Amniotic stem cell (primary cell): ENCODE data around the gene MON1A.

ENCODE experiments used
- DNase-seq: peaks from one replicate; lab custom pipeline; 2025; lab: John Stamatoyannopoulos, UW

Gene MON1A

DNA sequence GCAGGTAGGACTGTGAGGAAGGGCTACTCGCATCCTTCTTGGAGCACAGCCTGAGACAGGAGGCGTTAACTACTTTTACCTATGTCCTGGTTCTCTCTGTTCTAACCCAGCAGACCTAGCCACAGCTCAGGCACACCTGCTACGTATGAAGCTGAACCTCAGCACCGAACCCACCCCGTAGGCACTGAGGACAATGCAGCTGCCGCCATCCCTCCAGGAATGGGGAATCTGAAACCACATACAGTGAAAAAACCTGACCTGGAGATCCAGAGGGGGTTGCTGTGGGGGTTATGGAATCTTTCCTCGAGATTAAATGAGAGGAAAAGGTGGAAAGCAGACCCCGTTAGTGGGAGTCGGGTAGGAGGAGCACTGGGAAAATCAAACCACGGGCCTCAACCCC, 40.3 kb downstream of the MON1A start:
- DNase-seq, result no peak

GRCh38 chr3:49886922-49887265, 42.7 kb downstream of the MON1A start:
- DNase-seq, result no peak

- no peak for DNase-seq
Observed at GRCh38 chr3:49883998-49884397, 45.6 kb downstream of the MON1A start.

- DNase-seq, result no peak
Observed at GRCh38 chr3:49882166-49882565, 47.4 kb downstream of the MON1A start.

DNA sequence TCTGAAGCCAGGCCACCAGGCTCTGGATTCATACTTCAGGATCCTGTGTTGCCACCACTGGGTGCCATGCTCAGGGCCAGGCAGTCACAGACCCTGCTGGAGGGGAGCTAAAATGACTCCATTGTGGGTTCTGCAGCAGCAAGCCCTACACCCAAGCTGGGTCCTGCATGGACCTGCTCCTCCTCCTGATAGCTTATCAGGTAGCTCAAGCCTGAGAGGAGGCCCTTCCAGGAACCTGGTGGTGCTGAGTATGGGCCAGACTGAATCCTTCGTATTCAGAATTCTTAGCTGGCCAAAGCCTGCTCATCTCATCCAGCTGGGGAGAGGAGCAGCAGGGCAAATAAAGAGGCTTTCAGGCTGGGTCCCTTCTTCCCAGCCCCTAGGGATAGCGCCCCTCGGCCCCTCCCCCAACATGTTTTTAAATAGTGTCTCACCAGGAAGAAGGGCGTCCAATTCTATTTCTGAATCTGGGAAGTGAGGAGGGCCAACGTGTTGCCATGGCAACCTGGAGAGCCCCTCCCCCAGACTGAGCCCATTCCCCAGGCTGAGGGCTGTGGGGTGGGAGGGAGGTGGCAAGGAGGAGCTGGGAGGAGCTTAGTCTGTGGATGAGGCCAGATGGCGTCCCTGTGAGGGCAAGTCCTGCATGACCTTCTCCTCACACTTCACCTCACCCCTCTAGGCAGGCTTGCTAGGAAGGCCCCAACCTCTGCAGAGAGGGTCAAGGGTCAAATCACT, 48.9 kb downstream of the MON1A start:
- no peak for DNase-seq

- no peak for DNase-seq
Observed at GRCh38 chr3:49879721-49880120, 49.9 kb downstream of the MON1A start.

DNA sequence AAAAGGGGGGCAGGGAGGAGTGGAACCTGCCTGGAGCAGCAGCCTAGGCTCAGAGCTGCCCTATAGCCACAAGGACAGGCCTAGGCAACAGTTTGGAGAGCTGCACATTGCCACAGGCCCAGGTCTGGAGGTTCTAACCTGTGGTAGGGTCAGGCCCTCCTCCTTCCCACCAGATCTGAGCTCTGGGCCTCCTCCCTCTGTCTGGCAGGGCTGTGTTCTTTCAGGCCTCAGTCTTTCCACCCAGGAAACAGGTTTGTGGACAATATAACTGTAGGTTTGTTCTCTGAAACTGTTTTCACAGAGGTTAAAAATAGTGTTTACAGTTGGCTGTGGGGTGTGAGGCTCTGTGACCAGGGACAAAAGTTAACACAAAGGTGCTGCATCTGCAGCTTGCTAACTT, 50.9 kb downstream of the MON1A start:
- DNase-seq, result no peak

DNA sequence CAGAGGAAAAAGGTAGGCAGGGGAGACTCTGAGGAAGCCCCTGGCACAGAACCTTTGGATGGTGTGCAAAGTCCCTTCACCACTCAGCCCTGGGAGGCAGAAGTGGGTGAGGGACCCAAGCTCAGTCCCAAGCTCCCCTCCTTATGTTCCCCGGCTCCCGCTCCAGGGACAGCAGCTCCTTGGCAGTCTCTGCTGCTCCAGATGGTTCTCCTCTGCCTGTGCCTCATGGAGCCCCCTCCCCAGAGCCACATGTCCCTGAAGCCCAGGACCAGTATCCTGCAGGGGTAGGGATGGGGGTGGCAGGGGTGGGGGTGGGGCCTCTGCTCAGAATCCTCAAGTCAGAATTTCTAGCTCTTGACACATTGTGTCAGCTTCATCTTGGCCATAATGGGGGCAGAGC, 51.9 kb downstream of the MON1A start:
- DNase-seq, result no peak

GRCh38 chr3:49876567-49876966, 53.0 kb downstream of the MON1A start:
- no peak for DNase-seq

DNA sequence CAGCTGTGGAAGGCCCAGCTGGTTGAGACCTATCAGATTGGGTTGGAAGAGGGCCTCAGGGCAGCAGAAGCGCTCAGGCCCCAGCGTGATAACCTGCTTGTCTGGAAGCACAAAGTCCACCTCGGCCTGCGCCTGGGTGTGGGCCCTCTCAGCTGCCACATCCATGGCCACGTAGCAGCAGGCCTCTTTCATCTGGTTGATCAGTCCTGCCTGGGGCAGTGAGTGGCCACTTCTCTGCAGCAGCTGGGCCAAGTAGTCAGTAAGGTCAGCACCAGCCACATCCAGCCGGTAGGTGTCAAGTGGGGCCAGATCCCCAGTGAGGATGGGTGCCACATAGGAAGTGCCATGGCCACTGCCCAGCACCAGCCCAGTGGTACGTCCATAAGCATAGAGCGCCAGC, 56.0 kb downstream of the MON1A start:
- DNase-seq, result no peak

DNA sequence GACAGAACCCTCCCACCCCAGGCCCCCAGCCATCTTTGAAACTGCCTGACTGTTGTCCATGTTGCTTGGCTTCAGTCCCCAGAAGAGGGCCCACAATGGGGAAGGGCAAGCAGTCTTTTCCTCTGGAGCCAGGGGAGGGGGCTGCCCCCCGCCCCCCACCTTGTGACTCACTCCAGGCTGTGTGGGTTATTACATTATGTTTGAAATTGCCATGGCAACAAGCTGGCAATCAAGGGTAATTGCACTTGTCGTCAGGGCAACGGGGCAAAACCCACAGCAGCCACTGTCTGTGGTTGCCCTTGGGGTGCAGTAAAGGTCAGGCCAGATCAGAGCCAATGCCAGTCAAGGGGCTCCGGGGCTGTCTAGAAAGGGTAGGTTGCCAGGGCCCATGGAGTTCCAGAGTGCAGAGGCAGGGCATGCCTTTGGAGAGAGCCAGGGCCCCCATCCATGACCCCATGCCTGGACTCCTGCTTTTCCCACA, 56.8 kb downstream of the MON1A start:
- DNase-seq, result no peak

- no peak for DNase-seq
Observed at GRCh38 chr3:49871531-49872153, 58.0 kb downstream of the MON1A start.

DNA sequence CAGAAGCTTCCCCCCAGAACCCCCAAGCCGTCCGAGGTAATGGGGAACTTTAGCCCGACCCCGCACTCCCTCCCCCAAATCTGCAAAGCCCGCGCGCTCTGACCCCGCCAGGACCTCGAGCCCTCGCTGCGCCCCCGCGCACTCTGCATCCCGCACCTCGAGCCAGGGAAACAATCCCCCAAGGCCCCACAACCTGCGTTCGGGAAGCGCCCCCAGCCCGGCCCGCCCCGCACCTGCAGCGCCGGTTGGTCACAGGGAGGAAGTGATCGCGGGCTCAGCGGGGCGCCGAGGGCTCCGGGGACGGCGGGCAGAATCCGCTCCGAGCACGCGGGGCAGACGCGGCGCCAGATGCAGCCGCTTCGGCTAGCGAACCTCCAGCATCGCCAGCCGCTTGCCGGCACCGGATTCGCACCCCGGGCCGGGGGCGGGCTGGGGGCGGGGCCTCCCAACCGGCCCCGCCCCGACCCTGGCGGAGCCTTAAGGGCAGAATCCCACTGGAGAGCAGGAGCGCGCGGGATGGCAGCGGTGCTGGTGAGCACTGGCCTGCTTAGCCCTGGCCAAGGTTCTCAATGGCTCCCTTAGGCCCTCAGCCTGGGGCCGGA, 60.0 kb downstream of the MON1A start, which contains the start of gene CAMKV:
CAMKV (minus strand) TSS at position 382 of the 602 bp plus-strand sequence. CDS start 7,518 bp downstream, outside the sequence.
- no peak for DNase-seq

- DNase-seq, result no peak
Observed at GRCh38 chr3:49868862-49869466, 60.6 kb downstream of the MON1A start.

- DNase-seq, result no peak
Observed at GRCh38 chr3:49867871-49868321, 61.7 kb downstream of the MON1A start.

DNA sequence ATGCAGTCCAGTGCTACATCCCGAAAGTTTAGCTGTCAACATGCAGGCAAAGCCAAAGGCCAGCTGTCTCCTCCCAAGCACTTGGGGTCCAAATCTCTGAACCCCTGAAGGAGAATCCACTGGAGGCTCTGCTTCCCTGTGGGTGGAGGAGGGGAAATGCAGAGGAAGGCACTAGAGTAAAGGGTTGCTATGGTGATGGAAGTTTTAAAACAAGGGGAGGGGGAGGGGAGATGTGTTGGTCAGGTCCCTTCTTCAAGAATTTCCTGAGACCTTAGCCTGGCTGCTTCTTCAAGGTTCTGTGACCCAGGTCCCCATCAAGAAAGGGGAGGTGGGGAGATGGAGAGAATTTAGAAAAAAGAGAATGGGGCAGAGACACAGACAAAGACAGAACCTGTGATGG, 62.2 kb downstream of the MON1A start:
- no peak for DNase-seq

DNA sequence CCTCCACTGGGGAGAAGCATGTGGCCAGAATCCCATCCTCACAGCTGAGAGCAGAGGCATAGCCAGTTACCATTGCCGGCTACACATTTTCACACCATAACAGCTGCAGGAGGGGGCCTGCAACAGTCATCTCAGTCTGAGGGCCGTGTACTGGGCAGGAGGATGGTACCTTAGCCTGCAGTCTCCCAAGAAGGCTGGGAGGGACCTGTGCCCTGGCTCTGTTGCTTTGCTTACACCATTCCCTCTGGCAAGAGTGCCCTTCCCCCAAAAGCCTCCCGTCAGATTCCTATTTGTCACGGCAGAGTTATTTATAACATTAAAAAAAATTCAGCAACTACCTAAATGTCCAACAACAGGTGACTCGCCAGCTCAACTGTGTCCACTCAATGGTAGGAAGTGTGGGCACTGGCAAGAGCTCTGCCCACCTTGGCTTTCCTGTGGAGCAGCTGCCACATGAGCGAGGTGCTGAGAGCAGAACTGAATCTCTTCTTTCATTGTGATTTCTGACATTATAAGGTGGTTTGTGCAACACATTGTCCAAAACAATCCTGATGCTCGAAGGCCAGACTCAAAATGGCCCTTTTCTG, 64.3 kb downstream of the MON1A start:
- DNase-seq, result no peak

- no peak for DNase-seq
Observed at GRCh38 chr3:49864505-49864904, 65.1 kb downstream of the MON1A start.

DNA sequence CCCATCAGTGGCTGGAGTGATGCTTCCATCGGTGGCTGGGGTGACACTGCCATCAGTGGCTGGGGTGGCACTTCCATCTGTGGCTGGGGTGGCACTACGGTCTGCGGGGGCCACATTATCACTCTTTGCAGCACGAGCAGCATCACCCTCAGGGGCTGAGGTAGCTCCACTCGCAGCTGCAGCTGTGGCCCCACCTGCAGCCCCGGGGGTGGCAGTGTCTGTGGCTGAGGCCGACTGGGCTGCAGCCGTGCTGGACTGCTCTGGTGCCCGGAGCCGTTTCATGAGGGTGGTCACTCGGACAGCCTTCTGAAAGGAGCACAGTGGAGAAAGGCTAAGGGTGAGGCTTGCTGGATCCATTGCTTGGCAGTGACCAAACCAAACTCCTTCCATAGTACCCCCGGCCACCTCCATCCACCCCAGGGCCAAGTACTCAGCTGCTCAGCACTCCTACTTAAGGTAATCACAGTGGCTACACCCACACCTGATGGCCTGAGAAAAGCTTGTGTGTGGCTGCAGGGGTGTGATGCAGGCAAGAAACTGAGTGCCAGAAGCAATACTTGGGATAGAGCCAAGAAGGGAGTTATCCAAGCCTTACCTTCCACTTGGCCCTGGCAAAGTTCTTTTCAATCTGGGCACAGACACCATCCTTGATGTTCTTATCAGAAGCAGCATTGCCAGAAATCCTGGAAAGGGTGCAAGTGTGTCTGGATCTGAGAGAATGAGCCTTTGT, 69.9 kb downstream of the MON1A start:
- DNase-seq, result no peak
